ENCODE data around the gene AK9.

AK9 gene

DNA sequence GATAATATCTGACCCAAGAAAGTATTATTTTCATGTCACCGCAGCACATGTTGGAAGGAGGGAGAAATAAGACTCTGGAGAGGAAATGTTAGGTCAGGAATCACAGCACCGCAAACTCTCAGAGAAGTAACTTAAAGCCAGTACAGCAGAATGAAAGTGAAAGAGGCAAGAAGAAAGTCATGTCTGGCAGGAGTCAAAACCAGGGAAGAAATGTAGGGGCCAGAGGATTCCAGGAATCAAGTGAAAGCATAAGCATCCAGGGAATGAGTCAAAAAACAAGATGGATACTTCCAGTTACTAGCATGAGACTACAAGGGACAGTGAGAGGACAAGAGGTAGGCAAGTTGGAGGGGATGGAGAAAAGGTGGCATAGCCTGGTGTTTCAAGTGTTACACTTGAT, 80.4 kb downstream of the AK9 start:
- H3K27ac ChIP-seq (ENCODE audit: low read depth, low read length), result no peak overlapping the region
- no peaks in the 10 kb centered on the region for H3K36me3 ChIP-seq (ENCODE audit: control insufficient read depth in 1 of 2, insufficient read depth in 2 of 2, low read length in 2 of 2)
- H2AFZ ChIP-seq (ENCODE audit: insufficient read depth, low read length, poor library complexity), result no peak overlapping the region
- H3K4ac ChIP-seq (ENCODE audit: low read depth, low read length), result no peak overlapping the region
- H3K4me1 ChIP-seq (ENCODE audit: control insufficient read depth in 1 of 2, insufficient read depth in 2 of 2, low read length in 2 of 2), result no peaks in the 10 kb centered on the region
- no peak overlapping the region for H2BK5ac ChIP-seq (ENCODE audit: low read depth, low read length, poor library complexity)
- H4K91ac ChIP-seq (ENCODE audit: low read depth, low read length), result no peak overlapping the region
- no peak overlapping the region for H3K14ac ChIP-seq (ENCODE audit: low read length)
- DNase-seq, result no peak
- no peak overlapping the region for H2BK120ac ChIP-seq (ENCODE audit: insufficient read depth, low read length, poor library complexity)
- H3K23ac ChIP-seq (ENCODE audit: low read length), result no peak overlapping the region
- no peaks in the 10 kb centered on the region for H3K27me3 ChIP-seq (ENCODE audit: insufficient read depth, low read length)
- no CpG with 5 or more reads among the region's 2 CpGs for WGBS (ENCODE audit: extremely low coverage, insufficient coverage, insufficient read length)
- no peak overlapping the region for H3K4me2 ChIP-seq (ENCODE audit: low read length)
- H3K4me3 ChIP-seq (ENCODE audit: low read depth, low read length), result no peak overlapping the region
- H3K9ac ChIP-seq (ENCODE audit: low read length), result no peak overlapping the region
- H2BK12ac ChIP-seq (ENCODE audit: low read length), result no peak overlapping the region
- H3K9me3 ChIP-seq (ENCODE audit: insufficient read depth, low read depth, low read length), result peaks cover 2% of the 10 kb centered on the region
- no peaks in the 10 kb centered on the region for H3K79me2 ChIP-seq (ENCODE audit: control insufficient read depth, insufficient read depth, low read length, poor library complexity)
- H3K79me1 ChIP-seq (ENCODE audit: low read length), result no peaks in the 10 kb centered on the region
- H4K12ac ChIP-seq (ENCODE audit: low read depth, low read length), result no peak overlapping the region
- no peak overlapping the region for H3K18ac ChIP-seq (ENCODE audit: low read length)
- H4K8ac ChIP-seq (ENCODE audit: low read depth, low read length), result no peak overlapping the region
- no peak overlapping the region for H2AK5ac ChIP-seq (ENCODE audit: low read length)

DNA sequence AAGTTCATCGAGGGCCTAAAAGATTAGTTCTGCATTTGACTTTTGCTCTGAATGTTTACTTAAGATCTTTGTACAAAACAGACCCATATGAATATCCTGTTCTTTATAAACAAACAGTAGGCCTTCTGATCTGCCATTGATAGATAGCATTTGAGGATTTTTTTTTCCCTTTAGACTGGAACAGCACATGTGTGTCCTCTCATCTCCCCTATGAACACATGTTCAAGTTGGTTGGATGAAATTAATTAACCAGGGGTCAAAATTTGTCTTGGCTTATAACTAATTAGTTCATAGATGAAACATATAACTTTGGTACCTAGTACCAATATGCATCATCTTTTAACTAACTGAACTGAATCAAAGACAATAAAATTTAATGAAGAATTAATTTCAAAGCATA, 81.3 kb downstream of the AK9 start:
- no peak overlapping the region for H3K9ac ChIP-seq (ENCODE audit: low read length)
- H2BK120ac ChIP-seq (ENCODE audit: insufficient read depth, low read length, poor library complexity), result no peak overlapping the region
- no peak overlapping the region for H4K12ac ChIP-seq (ENCODE audit: low read depth, low read length)
- no peak overlapping the region for H4K8ac ChIP-seq (ENCODE audit: low read depth, low read length)
- no peak overlapping the region for H3K14ac ChIP-seq (ENCODE audit: low read length)
- no peaks in the 10 kb centered on the region for H3K79me1 ChIP-seq (ENCODE audit: low read length)
- H3K36me3 ChIP-seq (ENCODE audit: control insufficient read depth in 1 of 2, insufficient read depth in 2 of 2, low read length in 2 of 2), result no peaks in the 10 kb centered on the region
- H3K4me2 ChIP-seq (ENCODE audit: low read length), result no peak overlapping the region
- H3K4me1 ChIP-seq (ENCODE audit: control insufficient read depth in 1 of 2, insufficient read depth in 2 of 2, low read length in 2 of 2), result no peaks in the 10 kb centered on the region
- no peaks in the 10 kb centered on the region for H3K79me2 ChIP-seq (ENCODE audit: control insufficient read depth, insufficient read depth, low read length, poor library complexity)
- H2AFZ ChIP-seq (ENCODE audit: insufficient read depth, low read length, poor library complexity), result no peak overlapping the region
- no peak overlapping the region for H2AK5ac ChIP-seq (ENCODE audit: low read length)
- H3K9me3 ChIP-seq (ENCODE audit: insufficient read depth, low read depth, low read length), result peaks cover 2% of the 10 kb centered on the region
- H3K27me3 ChIP-seq (ENCODE audit: insufficient read depth, low read length), result no peaks in the 10 kb centered on the region
- H3K4me3 ChIP-seq (ENCODE audit: low read depth, low read length), result no peak overlapping the region
- H3K4ac ChIP-seq (ENCODE audit: low read depth, low read length), result no peak overlapping the region
- H2BK5ac ChIP-seq (ENCODE audit: low read depth, low read length, poor library complexity), result no peak overlapping the region
- H3K23ac ChIP-seq (ENCODE audit: low read length), result no peak overlapping the region
- no peak overlapping the region for H3K18ac ChIP-seq (ENCODE audit: low read length)
- DNase-seq, result no peak
- no peak overlapping the region for H4K91ac ChIP-seq (ENCODE audit: low read depth, low read length)
- H3K27ac ChIP-seq (ENCODE audit: low read depth, low read length), result no peak overlapping the region
- no CpG with 5 or more reads among the region's 1 CpG for WGBS (ENCODE audit: extremely low coverage, insufficient coverage, insufficient read length)
- H2BK12ac ChIP-seq (ENCODE audit: low read length), result no peak overlapping the region

DNA sequence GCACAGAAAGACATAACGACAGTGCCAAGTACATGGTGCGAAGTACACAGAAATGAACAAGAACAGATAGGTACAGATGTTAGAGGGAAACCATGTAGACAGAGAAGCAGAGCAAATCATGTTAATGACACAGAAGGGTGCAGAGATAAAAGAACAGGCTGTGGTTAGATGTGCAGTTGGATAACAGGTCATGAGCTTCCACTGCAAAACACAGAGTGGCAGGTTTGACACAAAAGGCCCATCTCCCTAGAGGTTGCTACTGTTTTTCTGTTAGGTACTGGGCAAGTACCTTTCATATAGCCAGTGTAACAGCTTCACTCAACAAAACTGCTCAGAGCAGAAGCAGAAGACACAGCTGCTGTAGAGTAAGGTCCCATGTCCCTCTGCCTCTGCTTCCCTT, 84.6 kb downstream of the AK9 start:
- Histone ChIP-seq H3K4ac (ENCODE audit: low read depth, low read length) (no peak overlapping the region), H3K27ac (ENCODE audit: low read depth, low read length) (no peak overlapping the region), H2BK120ac (ENCODE audit: insufficient read depth, low read length, poor library complexity) (no peak overlapping the region), H3K23ac (ENCODE audit: low read length) (no peak overlapping the region), H2AK5ac (ENCODE audit: low read length) (no peak overlapping the region), H3K27me3 (ENCODE audit: insufficient read depth, low read length) (no peaks in the 10 kb centered on the region), H3K79me2 (ENCODE audit: control insufficient read depth, insufficient read depth, low read length, poor library complexity) (no peaks in the 10 kb centered on the region), H3K14ac (ENCODE audit: low read length) (no peak overlapping the region), H3K36me3 (ENCODE audit: control insufficient read depth in 1 of 2, insufficient read depth in 2 of 2, low read length in 2 of 2) (no peaks in the 10 kb centered on the region), H3K9me3 (ENCODE audit: insufficient read depth, low read depth, low read length) (peaks cover 2% of the 10 kb centered on the region), H3K9ac (ENCODE audit: low read length) (no peak overlapping the region), H3K79me1 (ENCODE audit: low read length) (no peaks in the 10 kb centered on the region), H2BK5ac (ENCODE audit: low read depth, low read length, poor library complexity) (no peak overlapping the region), H2AFZ (ENCODE audit: insufficient read depth, low read length, poor library complexity) (no peak overlapping the region), H4K91ac (ENCODE audit: low read depth, low read length) (no peak overlapping the region), H3K4me1 (ENCODE audit: control insufficient read depth in 1 of 2, insufficient read depth in 2 of 2, low read length in 2 of 2) (no peaks in the 10 kb centered on the region), H3K4me2 (ENCODE audit: low read length) (no peak overlapping the region), H4K12ac (ENCODE audit: low read depth, low read length) (no peak overlapping the region), H4K8ac (ENCODE audit: low read depth, low read length) (no peak overlapping the region), H3K4me3 (ENCODE audit: low read depth, low read length) (no peak overlapping the region), H3K18ac (ENCODE audit: low read length) (no peak overlapping the region), H2BK12ac (ENCODE audit: low read length) (no peak overlapping the region)
- no peak for DNase-seq
- no CpG with 5 or more reads among the region's 2 CpGs for WGBS (ENCODE audit: extremely low coverage, insufficient coverage, insufficient read length)

DNA sequence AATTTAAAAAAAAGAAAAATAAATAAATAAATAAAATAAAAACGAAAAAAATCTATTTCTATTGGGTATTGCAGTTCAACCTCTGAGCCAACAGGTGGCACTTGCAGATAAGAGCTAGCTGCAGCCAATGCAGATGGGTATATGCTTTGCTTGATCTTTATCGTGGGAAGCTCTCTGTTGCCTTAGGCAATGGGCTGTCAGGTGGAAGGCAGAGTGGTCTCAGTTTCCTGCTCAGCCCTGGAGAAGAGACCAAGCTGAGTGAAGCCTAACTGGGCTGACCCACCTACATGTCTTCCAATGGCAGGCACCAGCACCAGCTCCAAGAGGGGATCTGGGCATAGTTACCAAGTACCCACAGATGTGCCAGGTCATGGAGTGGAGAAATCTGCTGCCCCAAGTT, 95.0 kb downstream of the AK9 start:
- Histone ChIP-seq H3K23ac (ENCODE audit: low read length) (no peak overlapping the region), H3K4ac (ENCODE audit: low read depth, low read length) (no peak overlapping the region), H3K18ac (ENCODE audit: low read length) (no peak overlapping the region), H4K91ac (ENCODE audit: low read depth, low read length) (no peak overlapping the region), H2AFZ (ENCODE audit: insufficient read depth, low read length, poor library complexity) (no peak overlapping the region), H2BK120ac (ENCODE audit: insufficient read depth, low read length, poor library complexity) (no peak overlapping the region), H3K27me3 (ENCODE audit: insufficient read depth, low read length) (no peaks in the 10 kb centered on the region), H2AK5ac (ENCODE audit: low read length) (no peak overlapping the region), H4K8ac (ENCODE audit: low read depth, low read length) (no peak overlapping the region), H2BK5ac (ENCODE audit: low read depth, low read length, poor library complexity) (no peak overlapping the region), H3K36me3 (ENCODE audit: control insufficient read depth in 1 of 2, insufficient read depth in 2 of 2, low read length in 2 of 2) (no peaks in the 10 kb centered on the region), H3K4me1 (ENCODE audit: control insufficient read depth in 1 of 2, insufficient read depth in 2 of 2, low read length in 2 of 2) (no peaks in the 10 kb centered on the region), H3K9me3 (ENCODE audit: insufficient read depth, low read depth, low read length) (no peaks in the 10 kb centered on the region), H3K27ac (ENCODE audit: low read depth, low read length) (no peak overlapping the region), H3K79me1 (ENCODE audit: low read length) (no peaks in the 10 kb centered on the region), H3K4me2 (ENCODE audit: low read length) (no peak overlapping the region), H3K14ac (ENCODE audit: low read length) (no peak overlapping the region), H3K79me2 (ENCODE audit: control insufficient read depth, insufficient read depth, low read length, poor library complexity) (no peaks in the 10 kb centered on the region), H2BK12ac (ENCODE audit: low read length) (no peak overlapping the region), H4K12ac (ENCODE audit: low read depth, low read length) (no peak overlapping the region), H3K9ac (ENCODE audit: low read length) (no peak overlapping the region), H3K4me3 (ENCODE audit: low read depth, low read length) (no peak overlapping the region)
- peak; percentile 1 to 44 for DNase-seq
- WGBS (ENCODE audit: extremely low coverage, insufficient coverage, insufficient read length), result no CpG with 5 or more reads among the region's 2 CpGs

All from trophoblast cell (in vitro differentiated cells and primary cell).